GM18519 (cell line): ENCODE data around the gene SLC25A34.

Experiments used
- ATAC-seq: cut with Tn5 transposase; IDR thresholded peaks from one replicate; pipeline ENCODE4 v1.9.1; 2021; ENCODE audit warnings: mild to moderate bottlenecking, moderate library complexity; ENCODE audit not compliant: unreplicated experiment, low FRiP score

The SLC25A34 gene

DNA sequence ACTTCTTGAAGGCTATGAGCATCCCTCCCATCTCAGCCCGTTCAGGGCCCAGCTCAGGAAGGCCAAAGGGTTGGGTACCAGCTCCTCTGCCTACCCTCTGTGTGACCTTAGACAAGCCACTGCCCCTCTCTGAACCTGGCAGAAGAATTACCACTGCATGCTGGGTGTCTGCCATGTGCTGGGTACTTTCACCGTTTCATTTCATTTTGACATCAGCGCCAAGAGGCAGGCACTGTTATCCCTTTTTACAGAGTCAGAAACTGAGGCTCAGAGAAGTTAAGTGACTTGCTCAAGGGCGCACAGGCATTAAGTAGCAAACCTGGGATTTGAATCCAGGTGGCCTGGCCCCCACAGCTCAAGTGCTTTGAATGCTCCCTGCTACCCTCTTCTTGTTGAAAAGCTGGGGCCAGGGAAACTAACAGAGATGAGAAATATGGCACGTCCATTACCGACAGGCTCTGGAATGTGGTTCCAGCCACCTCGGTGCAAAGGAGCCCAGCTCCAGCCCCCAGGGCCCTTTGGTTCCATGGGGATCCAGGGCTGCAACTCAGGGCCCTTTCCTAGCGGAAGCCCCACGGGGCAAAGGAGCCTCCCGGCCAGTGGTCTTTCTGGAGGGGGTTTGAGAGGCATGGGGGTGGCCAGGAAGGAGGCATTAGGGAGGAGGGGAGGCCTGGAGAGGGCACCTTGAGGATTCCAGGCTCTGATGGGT, 12.8 kb downstream of the SLC25A34 start:
- ATAC-seq, result no peak

DNA sequence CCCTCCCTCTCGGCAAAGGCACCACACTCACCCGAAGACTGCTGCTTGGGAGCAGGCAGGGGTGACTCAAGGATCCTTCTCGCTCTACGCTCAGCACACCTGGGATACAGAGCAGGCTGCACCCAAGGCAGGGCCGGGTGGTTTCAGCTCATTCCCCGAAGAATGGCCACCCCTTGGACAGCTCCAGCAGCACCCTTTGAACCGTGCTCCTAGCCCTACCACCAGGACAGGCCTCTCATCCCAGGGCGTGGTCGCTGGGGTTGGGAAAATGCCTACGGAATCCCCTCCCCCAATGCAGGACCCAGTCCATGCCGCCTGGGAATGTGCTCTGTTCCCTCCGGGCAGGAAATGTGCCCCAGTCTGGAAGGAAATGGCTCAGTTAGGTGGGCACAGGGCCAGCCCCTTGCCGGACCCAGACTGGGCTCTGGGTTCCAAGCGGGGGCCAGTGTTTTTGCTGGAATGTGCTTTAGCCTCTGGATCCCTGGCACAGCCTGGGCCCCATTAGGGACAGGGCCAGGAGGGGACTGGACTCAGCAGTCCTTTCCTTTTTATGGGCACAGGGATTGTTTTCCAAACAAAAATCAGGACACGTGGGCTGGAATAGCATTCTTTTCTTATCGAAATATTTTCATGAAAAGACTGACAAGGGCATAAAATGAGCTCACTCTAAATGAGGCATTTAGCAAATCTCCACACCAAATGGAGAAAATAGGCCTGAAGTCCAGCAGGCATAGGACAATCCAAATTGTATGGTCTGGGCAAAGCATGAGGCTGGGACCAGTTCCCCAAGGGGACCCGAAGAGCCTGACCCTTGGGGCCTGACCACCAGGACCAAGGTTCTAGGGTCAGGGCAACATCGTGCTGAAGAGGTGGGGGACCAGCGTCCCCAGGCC, 13.6 kb downstream of the SLC25A34 start:
- no peak for ATAC-seq

GRCh38 chr1:15750924-15751323, 14.9 kb downstream of the SLC25A34 start:
- ATAC-seq, result no peak

DNA sequence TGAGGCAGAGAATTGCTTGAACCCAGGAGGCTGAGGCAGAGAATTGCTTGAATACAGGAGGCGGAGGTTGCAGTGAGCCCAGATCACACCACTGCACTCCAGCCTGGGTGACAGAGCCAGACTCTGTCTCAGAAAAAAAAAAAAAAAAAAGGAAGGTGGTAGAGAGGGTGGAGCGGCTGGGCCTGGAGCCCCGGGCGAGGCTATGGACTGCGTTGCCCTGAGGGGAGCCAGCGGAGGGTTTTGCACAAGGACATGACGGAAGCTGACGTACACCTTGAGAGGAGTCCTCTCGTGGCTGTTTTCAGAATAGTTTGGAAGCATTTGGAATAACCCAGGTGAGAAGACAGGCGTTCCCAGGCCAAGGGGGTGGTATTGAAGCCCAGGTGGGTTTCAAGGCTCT, 15.7 kb downstream of the SLC25A34 start:
- ATAC-seq, result no peak

DNA sequence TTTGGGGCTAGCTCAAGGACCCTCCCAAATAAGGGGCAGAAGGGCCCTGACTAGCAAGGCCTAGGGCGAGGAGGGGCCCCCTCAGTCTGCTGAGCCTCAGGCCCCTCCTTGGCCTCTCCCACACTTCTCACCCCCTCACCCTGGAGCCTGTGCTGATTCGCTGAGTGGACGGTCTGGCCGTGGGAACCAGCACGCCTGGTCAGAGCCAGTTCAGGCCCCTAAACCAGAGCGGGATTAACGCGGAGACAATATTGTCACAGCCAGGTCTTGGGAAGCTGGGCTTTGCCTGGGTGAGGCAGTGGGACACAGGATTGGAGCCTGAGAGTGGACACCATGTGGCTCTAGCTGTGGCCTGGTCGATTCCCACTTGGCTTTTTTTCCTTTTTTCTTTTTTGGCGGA, 17.7 kb downstream of the SLC25A34 start:
- ATAC-seq, result no peak

DNA sequence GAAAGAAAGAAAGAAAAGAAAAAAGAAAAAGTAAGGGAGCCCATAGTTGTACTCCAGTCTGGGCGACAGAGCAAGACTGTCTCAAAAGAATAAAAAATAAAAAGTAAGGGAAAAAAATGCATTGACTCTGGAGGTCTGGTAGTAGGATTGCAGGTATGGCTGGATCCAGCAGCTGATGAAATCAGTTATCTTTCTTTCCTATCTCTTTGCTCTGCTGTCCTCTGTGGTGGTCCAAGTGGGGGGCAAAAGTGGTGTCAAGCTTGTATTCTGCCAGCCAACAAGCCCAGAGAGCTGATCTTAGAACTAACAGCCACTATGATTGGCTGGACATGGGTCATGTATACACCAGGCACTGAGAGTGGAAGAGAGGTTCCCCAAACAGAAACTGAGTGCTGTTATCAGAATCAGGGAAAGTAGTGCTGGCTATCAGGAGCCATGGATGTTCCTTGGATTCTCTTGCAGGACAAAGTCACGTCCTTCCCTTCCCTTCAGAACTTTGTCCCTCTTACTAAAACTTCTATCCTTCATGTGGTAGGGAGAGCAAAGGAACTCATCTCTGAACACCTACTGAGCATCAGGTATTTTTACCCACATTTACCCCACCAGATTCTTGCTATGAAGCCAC, 19.1 kb downstream of the SLC25A34 start:
- no peak for ATAC-seq

- ATAC-seq, result no peak
Measured at GRCh38 chr1:15755646-15756040, 19.6 kb downstream of the SLC25A34 start.

GRCh38 chr1:15756143-15757015, 20.3 kb downstream of the SLC25A34 start:
- ATAC-seq, result no peak

DNA sequence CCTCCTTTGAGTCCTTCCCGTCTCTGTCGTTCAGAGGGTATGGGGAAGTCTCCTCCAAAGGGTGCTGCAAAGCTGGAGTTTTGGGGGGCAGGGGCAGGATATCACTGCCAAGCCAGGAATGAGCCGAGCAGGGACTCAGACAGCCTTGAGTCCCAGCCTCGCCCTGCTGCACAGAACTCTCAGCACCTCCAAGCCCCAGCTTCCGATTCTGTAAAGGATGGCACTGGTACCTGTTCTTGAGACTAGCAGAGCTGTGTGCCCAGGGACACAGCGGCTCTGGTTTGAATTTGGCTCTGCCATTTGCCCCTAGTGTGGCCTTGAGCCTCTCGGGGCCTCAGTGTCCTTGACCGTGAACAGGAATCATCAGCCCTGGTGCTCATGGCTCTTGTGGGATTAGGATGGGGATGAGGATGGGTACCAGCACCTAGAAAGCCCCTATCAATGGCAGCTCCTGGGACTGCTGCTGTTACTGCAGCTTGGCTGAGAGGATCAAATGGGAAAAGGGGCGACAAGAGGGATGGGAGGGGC, 21.0 kb downstream of the SLC25A34 start:
- no peak for ATAC-seq

DNA sequence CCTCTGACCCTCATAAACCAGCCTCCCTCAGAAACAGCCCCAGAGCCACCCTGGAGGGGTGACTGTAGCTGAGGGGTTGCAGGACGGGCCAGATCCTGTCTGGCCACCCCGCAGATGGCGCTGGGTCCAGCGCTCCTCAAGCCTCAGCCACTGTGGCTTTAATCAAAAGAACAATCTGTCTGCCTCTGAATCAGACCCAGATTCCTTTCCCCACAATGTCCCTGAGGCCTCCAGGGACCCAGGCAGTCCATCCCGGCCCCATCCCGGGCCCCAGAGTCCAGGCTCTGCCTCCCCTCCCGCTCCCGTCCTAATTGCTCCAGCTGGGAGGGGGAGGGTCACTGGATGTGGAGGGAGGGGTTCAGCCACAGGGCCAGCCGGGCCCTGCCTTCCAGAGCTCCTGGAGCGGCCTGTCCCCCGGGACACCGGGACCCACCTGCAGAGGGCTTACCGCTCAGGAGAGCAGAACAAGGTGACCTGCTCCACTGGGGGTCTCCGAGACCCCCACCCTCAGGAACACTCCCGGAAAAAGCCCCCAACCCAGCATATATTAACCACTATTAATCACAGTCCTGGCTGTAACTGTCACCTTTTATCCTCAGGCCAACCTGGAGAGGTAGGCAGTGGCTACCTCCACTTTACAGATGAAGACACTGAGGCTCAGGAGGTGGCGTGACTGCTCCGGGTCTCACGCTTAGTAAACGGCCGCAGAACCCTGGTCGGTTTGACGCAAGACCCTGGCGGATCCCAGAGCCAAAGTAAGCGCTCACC, 21.7 kb downstream of the SLC25A34 start:
- no peak for ATAC-seq

GRCh38 chr1:15758343-15758931, 22.4 kb downstream of the SLC25A34 start, which contains the start of gene FBLIM1:
TSS of gene FBLIM1 (plus strand) at chr1:15758795. CDS start at chr1:15764984, 6,189 bp downstream.
- no peak for ATAC-seq

DNA sequence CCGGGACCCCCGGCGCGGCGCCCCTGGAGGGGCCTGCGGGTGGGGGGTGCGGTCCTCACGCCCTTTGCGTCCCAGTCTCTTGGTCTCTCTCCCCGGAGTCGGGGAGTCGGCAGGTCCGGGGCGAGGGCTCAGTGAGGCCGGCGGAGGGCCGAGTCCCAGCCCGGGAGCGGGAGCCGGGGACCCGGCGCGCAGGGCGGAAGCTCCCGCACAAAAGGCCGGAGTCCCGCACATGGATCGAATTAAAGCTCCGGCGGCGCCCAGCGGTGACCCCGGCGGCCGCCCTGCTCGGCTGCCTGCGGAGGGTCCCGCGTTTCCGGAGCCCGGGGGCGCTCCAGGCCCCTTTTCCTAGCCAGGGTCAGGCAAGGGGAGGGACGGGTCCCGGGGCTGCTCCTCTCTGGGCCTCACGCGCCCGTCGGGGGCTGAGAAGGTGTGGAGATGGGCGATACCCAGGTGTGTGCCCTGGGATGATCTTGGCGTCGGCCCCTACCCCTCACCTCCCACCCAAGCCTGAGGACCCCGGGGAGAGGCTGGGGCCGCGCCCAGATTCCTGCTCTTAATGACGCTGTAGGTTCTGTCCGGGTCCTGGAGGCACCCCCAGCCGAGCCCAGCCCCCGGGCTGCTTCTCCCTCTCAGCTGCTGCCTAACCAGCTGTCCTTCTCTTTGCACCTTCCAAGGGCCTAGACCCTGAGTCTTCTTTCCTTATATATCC, 23.0 kb downstream of the SLC25A34 start:
- ATAC-seq, result no peak

- ATAC-seq, result no peak
Measured at GRCh38 chr1:15760520-15761211, 24.6 kb downstream of the SLC25A34 start.

GRCh38 chr1:15761366-15762128, 25.5 kb downstream of the SLC25A34 start:
- no peak for ATAC-seq

GRCh38 chr1:15762546-15762945, 26.5 kb downstream of the SLC25A34 start:
- no peak for ATAC-seq

GRCh38 chr1:15764269-15764764, 28.3 kb downstream of the SLC25A34 start:
- ATAC-seq, result no peak

GRCh38 chr1:15764890-15765289, 28.8 kb downstream of the SLC25A34 start:
- ATAC-seq, result no peak
